Right cardiac atrium (tissue), 5 donors: ENCODE results near the gene ACE2. TPM values are rescaled to one million over a fixed set of nuclear protein-coding genes. Genes with fewer than 3 reads are reported as not detected.
A peak's percentile ranks its signal among the peaks of the same experiment; 100 is the strongest.

Experiments
- ATAC-seq, 2 donors: fragments of 200-7000 bp; cut with Tn5 transposase; one replicate each; pipeline versions ENCODE4 v1.8.0 to v1.9.1; 2020; ENCODE audit warnings: moderate library complexity in 2 of 2, mild to moderate bottlenecking in 1 of 2
- DNase-seq, 3 donors: peaks; one replicate each; pipeline ENCODE4 v3.0.0-alpha.2; 2020
- H3K27ac ChIP-seq: one replicate; pipeline ENCODE4 v1.5.1; 2013; ENCODE audit warnings: mild to moderate bottlenecking, low read length, control low read depth, moderate library complexity
- H3K27me3 ChIP-seq: one replicate; pipeline ENCODE4 v1.6.1; 2013; ENCODE audit not compliant: control insufficient read depth, insufficient read depth
- H3K4me1 ChIP-seq: one replicate; pipeline ENCODE4 v1.6.1; 2013; ENCODE audit warnings: low read length; ENCODE audit not compliant: control insufficient read depth, insufficient read depth
- H3K4me3 ChIP-seq: one replicate; pipeline ENCODE4 v1.5.1; 2013; ENCODE audit warnings: low read length, control low read depth
- H3K9me3 ChIP-seq: one replicate; pipeline ENCODE4 v1.6.1; 2013; ENCODE audit warnings: low read length; ENCODE audit not compliant: control insufficient read depth
- WGBS: extraction: QIAGEN DNeasy Blood & Tissue Kit; methylation state at CpG from one replicate; pipeline ENCODE4 v1.1.7; 2013; 5-methylcytosine and 5-hydroxymethylcytosine counted together
- intact Hi-C, 4 donors: fragments of 100-400 bp; cut with DNase I; formaldehyde crosslinking; loops; one replicate each; pipeline versions ENCODE4 v1.11.0 to v1.14.0; 2022 to 2023
- polyA plus RNA-seq: library from polyadenylated mRNA; stranded (reverse); fragments of 200-250 nt; gene quantifications from one replicate; pipeline ENCODE4 v1.2.3, GENCODE V29; 2013
- total RNA-seq, 4 donors: library from RNA; stranded (reverse); fragmentation: NEBNext Ultra II Directional; extraction: Animal tissue kit (Norgen Biotek cat#: 25700); gene quantifications; one replicate each; pipeline ENCODE4 v1.2.1, GENCODE V29; 2021
- donor health status: healthy with polysubstance abuse.
- donor health status: DM: no; HTN: yes; CAD: no.
- donor health status: DM: no; HTN: no; CAD: no.
- donor health status: DM: no; HTN: yes; CAD: no; lungs with severe emphysema.
- donor health status: DM: yes; HTN: yes; CAD: no.

ACE2 gene
- total and polyA plus RNA-seq, 5 donors: 3.6 to 10.7 (median 5.4) TPM

- H3K27ac ChIP-seq: peak overlapping the region; percentile 64
- ATAC-seq: peak; percentile 97 to 99
- H3K27me3 ChIP-seq: no peaks in the 10 kb centered on the region
Measured at GRCh38 chrX:15579778-15580747, 20.7 kb downstream of the ACE2 start.

GRCh38 chrX:15576019-15576418 is 24.7 kb downstream of the ACE2 start:
- 36% methylated on average over 1 of the region's 1 CpG for WGBS
- H3K27me3 ChIP-seq: no peaks in the 10 kb centered on the region
- H3K4me1 ChIP-seq: peaks cover 1% of the 10 kb centered on the region
- no peak overlapping the region for H3K27ac ChIP-seq
- ATAC-seq (no peak), DNase-seq (no peak)
- intact Hi-C loops: no loop called here
- no peaks in the 10 kb centered on the region for H3K9me3 ChIP-seq
- no peak overlapping the region for H3K4me3 ChIP-seq

More at GRCh38 chrX:15579778-15580747, 20.7 kb downstream of the ACE2 start:
- DNase-seq: peak; percentile 73 to 86 (median 75)
- WGBS: 41% methylated on average over 5 of the region's 5 CpGs
- Histone ChIP-seq H3K4me3 (no peak overlapping the region), H3K4me1 (peaks cover 1% of the 10 kb centered on the region), H3K9me3 (no peaks in the 10 kb centered on the region)
- intact Hi-C loops: no loop called here

- H3K9me3 ChIP-seq: no peaks in the 10 kb centered on the region
- H3K4me3 ChIP-seq: no peak overlapping the region
- H3K4me1 ChIP-seq: no peaks in the 10 kb centered on the region
- no peak for DNase-seq
- intact Hi-C loops: no loop called here
- ATAC-seq: no peak
- no peaks in the 10 kb centered on the region for H3K27me3 ChIP-seq
- H3K27ac ChIP-seq: no peak overlapping the region
- WGBS: 67% methylated on average over 2 of the region's 2 CpGs
Measured at GRCh38 chrX:15574017-15574416, 26.7 kb downstream of the ACE2 start.

- Histone ChIP-seq H3K9me3 (no peaks in the 10 kb centered on the region), H3K4me1 (peaks cover 1% of the 10 kb centered on the region), H3K4me3 (no peak overlapping the region), H3K27me3 (no peaks in the 10 kb centered on the region), H3K27ac (no peak overlapping the region)
- no peak for ATAC-seq
- intact Hi-C loops: no loop called here
- WGBS: 24% methylated on average over 1 of the region's 1 CpG
- no peak for DNase-seq
Measured at GRCh38 chrX:15570145-15570544, 30.6 kb downstream of the ACE2 start.

- H3K9me3 ChIP-seq: no peaks in the 10 kb centered on the region
- H3K4me1 ChIP-seq: peaks cover 3% of the 10 kb centered on the region
- no peak for ATAC-seq
- WGBS: 67% methylated on average over 7 of the region's 7 CpGs
- no peak overlapping the region for H3K27ac ChIP-seq
- intact Hi-C loops: loop anchor here in 2 of 4 donors (10.0 kb wide), 1 partner anchor 73 kb away; the partner anchor contains the start of gene PIR (in 2 of the 2)
- no peak for DNase-seq
- no peak overlapping the region for H3K4me3 ChIP-seq
- no peaks in the 10 kb centered on the region for H3K27me3 ChIP-seq
Measured at GRCh38 chrX:15567886-15568616, 32.7 kb downstream of the ACE2 start.

- H3K4me3 ChIP-seq: no peak overlapping the region
- no peaks in the 10 kb centered on the region for H3K27me3 ChIP-seq
Measured at GRCh38 chrX:15567267-15567666, 33.5 kb downstream of the ACE2 start.

GRCh38 chrX:15566244-15566643 is 34.5 kb downstream of the ACE2 start:
- Histone ChIP-seq H3K9me3 (no peaks in the 10 kb centered on the region), H3K4me3 (no peak overlapping the region), H3K4me1 (peaks cover 3% of the 10 kb centered on the region), H3K27me3 (no peaks in the 10 kb centered on the region), H3K27ac (no peak overlapping the region)
- no peak for DNase-seq
- intact Hi-C loops: loop anchor here in 2 of 4 donors (10.0 kb wide), 1 partner anchor 71 kb away; the partner anchor contains the start of gene PIR (in 2 of the 2)
- 37% methylated on average over 1 of the region's 1 CpG for WGBS
- no peak for ATAC-seq

More at GRCh38 chrX:15567267-15567666, 33.5 kb downstream of the ACE2 start:
- intact Hi-C loops: loop anchor here in 2 of 4 donors (10.0 kb wide), 1 partner anchor 72 kb away; the partner anchor contains the start of gene PIR (in 2 of the 2)
- no peak for DNase-seq
- WGBS: 81% methylated on average over 1 of the region's 1 CpG
- Histone ChIP-seq H3K4me1 (peaks cover 3% of the 10 kb centered on the region), H3K9me3 (no peaks in the 10 kb centered on the region), H3K27ac (no peak overlapping the region)
- ATAC-seq: no peak

GRCh38 chrX:15564981-15565579 is 35.7 kb downstream of the ACE2 start:
- no peaks in the 10 kb centered on the region for H3K27me3 ChIP-seq
- no peak overlapping the region for H3K27ac ChIP-seq
- intact Hi-C loops: loop anchor here in 3 of 4 donors (2.0 to 10.0 kb wide), 2 partner anchors 66 to 70 kb away; partner anchors contain the start of gene PIR (in 2 of the 3)
- H3K4me3 ChIP-seq: no peak overlapping the region
- H3K9me3 ChIP-seq: no peaks in the 10 kb centered on the region
- peak; percentile 70 to 84 (median 73) for DNase-seq
- H3K4me1 ChIP-seq: peaks cover 3% of the 10 kb centered on the region
- ATAC-seq: peak; percentile 91 to 96
- 13% methylated on average over 5 of the region's 5 CpGs for WGBS

GRCh38 chrX:15563056-15563455 is 37.7 kb downstream of the ACE2 start:
- no peak for DNase-seq
- Histone ChIP-seq H3K4me1 (peaks cover 3% of the 10 kb centered on the region), H3K27me3 (no peaks in the 10 kb centered on the region), H3K4me3 (no peak overlapping the region), H3K9me3 (no peaks in the 10 kb centered on the region), H3K27ac (no peak overlapping the region)
- peak in 1 of 2 donors; percentile 56 for ATAC-seq
- intact Hi-C loops: loop anchor here in 2 of 4 donors (10.0 kb wide), 1 partner anchor 68 kb away; the partner anchor contains the start of gene PIR (in 2 of the 2)
- 84% methylated on average over 7 of the region's 7 CpGs for WGBS

- H3K4me3 ChIP-seq: no peak overlapping the region
- intact Hi-C loops: loop anchor here in 2 of 4 donors (10.0 kb wide), 1 partner anchor 66 kb away; the partner anchor contains the start of gene PIR (in 2 of the 2)
- no peak for ATAC-seq
- no peaks in the 10 kb centered on the region for H3K9me3 ChIP-seq
- H3K27me3 ChIP-seq: no peaks in the 10 kb centered on the region
- H3K27ac ChIP-seq: no peak overlapping the region
- DNase-seq: no peak
- peaks cover 3% of the 10 kb centered on the region for H3K4me1 ChIP-seq
- 89% methylated on average over 3 of the region's 3 CpGs for WGBS
Measured at GRCh38 chrX:15560924-15561323, 39.8 kb downstream of the ACE2 start.
